PFSK-1 (cell line): ENCODE data around the gene ATM.

Experiments used
- POLR2AphosphoS5 ChIP-seq: IDR thresholded peaks from 2 replicates; pipeline ENCODE4 v1.6.1; 2012; ENCODE audit warnings: low read depth, mild to moderate bottlenecking, control low read depth, low read length, moderate library complexity
- REST ChIP-seq, 2 experiments: IDR thresholded peaks; 2 replicates each; pipeline versions ENCODE4 v1.6.1 to v1.8.0; 2011 to 2012; ENCODE audit warnings: low read depth in 2 of 2, low read length in 2 of 2, control low read depth in 1 of 2, inconsistent platforms in 1 of 2, mild to moderate bottlenecking in 1 of 2, moderate library complexity in 1 of 2; ENCODE audit not compliant: insufficient read depth in 1 of 2
- SIN3A ChIP-seq: IDR thresholded peaks from 2 replicates; pipeline ENCODE4 v1.6.1; 2012; ENCODE audit warnings: mild to moderate bottlenecking, low read length, moderate library complexity, borderline replicate concordance; ENCODE audit not compliant: insufficient read depth
- TAF1 ChIP-seq: IDR thresholded peaks from 2 replicates; pipeline ENCODE4 v1.6.1; 2012; ENCODE audit warnings: low read length, control low read depth, borderline replicate concordance; ENCODE audit not compliant: insufficient read depth

GRCh38 chr11:108235192-108235591 lies 12.3 kb downstream of the ATM start:
- TF ChIP-seq POLR2AphosphoS5 (no peak), TAF1 (no peak), REST (IDR thresholded peaks at IDR 0.05; ENCODE audit: insufficient read depth in 1 of 2, low read depth in 2 of 2, low read length in 2 of 2) (no peak), SIN3A (no peak)
